Cardiac septum (tissue), 1 donor: Measurements from ENCODE around the gene LTN1. TPM values are rescaled to one million over a fixed set of nuclear protein-coding genes. Genes with fewer than 3 reads are reported as not detected.
A peak's percentile ranks its signal among the peaks of the same experiment; 100 is the strongest.
"Not testable (repeated sequence)": the region's sequence is repeated elsewhere in the genome, so short reads cannot be mapped to it uniquely, and the experiment has no call there.

Experiments
- DNase-seq: peaks from one replicate; pipeline ENCODE4 v3.0.0-alpha.2; 2020; ENCODE audit warnings: low spot score
- intact Hi-C: fragments of 100-400 bp; cut with DNase I; formaldehyde crosslinking; loops from one replicate; pipeline ENCODE4 v1.14.0; 2022
- total RNA-seq: library from RNA; stranded (reverse); fragmentation: NEBNext Ultra II Directional; extraction: Animal tissue kit (Norgen Biotek cat#: 25700); gene quantifications from one replicate; pipeline ENCODE4 v1.2.1, GENCODE V29; 2021
- donor health status: DM: no; HTN: no; CAD: no.

The LTN1 gene
- total RNA-seq, 1 donor from 2014 or later: 18.6 TPM

- DNase-seq: peak; percentile 98
- intact Hi-C loops: loop anchor here (2.0 kb wide), 2 partner anchors 16 to 70 kb away; partner anchors contain the start of genes CCT8 and RWDD2B
Measured at GRCh38 chr21:29002442-29003144, 9.9 kb upstream of the LTN1 start.

GRCh38 chr21:28993293-28993629 is 584 bp upstream of the LTN1 start:
- intact Hi-C loops: loop anchor here (2.0 kb wide), 1 partner anchor 32 kb away; the partner anchor contains the start of gene USP16
- DNase-seq: no peak

DNA sequence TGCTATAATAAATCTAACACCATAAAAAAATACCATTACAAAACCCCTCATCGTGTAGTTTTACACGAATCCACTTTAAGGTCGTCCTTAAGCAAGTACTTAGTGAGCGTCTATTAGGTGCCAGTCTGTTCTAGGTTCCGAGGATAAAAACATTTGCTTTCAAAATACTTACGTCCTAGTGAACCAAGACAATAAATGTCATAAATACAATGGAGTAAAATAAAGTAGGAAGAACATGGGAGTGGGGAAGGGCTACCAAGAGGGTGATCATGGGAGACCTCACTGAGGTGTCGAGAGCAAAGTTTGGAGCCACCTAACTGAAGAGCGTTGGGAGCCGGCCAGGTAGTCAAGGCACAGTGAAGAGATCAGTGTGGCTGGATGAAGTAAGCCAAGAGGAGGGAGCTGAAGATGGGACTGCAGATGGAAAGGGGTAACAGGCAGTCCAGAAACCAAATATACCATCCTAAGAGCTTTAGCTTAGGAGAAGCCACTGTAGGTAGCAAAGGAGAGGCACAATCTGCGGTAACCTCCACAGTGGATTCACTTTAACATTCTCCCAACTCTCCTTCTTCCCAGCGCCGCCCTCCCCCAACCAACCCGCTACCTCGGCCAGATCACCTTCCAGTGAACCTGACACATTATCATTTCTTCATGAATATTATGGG is 684 bp downstream of the LTN1 start:
- no peak for DNase-seq
- intact Hi-C loops: loop anchor here (2.0 kb wide), 1 partner anchor 33 kb away; the partner anchor contains the start of gene USP16

- intact Hi-C loops, DNase-seq: not testable (repeated sequence)
Measured at GRCh38 chr21:28988146-28988545, 4.5 kb downstream of the LTN1 start.

DNA sequence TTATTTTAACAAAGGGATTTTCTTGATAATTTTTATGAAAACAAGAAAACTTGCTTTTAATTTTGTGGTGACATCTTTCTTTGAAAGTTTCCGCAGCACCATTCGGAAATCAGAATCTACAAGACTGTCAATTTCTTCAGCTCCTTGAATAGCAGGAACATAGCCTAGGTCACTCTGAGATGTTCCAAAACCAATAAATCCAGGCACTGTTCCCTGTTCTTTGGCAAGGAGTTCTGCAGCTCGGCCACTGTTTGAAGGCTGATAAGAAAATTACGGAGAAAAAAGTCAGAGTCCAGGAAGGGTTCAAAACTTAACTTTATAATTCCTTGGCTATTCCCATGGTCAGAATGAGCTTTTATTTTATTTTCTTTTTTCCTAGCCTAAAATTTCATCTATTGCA is 6.0 kb downstream of the LTN1 start:
- intact Hi-C loops: no loop called here
- DNase-seq: no peak

DNA sequence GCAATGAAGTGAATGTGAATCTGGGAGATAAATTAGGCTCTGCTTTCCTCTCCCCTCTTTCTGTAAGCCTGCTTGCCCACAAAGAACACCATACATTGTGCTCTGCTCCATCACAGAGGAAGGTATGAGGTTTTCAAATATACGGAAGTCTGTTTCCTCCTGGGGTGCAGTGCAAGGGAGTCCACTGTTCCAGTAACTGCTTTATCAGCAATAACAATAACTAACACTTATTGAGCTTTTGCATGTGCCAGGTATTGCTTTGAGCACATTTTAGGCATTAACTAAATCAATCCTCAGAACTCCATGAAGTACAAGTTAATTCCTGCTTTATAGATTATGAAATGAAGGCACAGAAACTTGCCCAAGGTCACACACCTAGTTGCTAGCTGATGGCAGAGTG is 10.0 kb downstream of the LTN1 start:
- intact Hi-C loops: no loop called here
- no peak for DNase-seq

GRCh38 chr21:28979092-28979491 is 13.6 kb downstream of the LTN1 start:
- intact Hi-C loops: no loop called here
- DNase-seq: no peak

GRCh38 chr21:28975397-28975796 is 17.3 kb downstream of the LTN1 start:
- DNase-seq: no peak
- intact Hi-C loops: no loop called here

GRCh38 chr21:28974531-28975227 is 18.0 kb downstream of the LTN1 start:
- intact Hi-C loops: no loop called here
- no peak for DNase-seq

DNA sequence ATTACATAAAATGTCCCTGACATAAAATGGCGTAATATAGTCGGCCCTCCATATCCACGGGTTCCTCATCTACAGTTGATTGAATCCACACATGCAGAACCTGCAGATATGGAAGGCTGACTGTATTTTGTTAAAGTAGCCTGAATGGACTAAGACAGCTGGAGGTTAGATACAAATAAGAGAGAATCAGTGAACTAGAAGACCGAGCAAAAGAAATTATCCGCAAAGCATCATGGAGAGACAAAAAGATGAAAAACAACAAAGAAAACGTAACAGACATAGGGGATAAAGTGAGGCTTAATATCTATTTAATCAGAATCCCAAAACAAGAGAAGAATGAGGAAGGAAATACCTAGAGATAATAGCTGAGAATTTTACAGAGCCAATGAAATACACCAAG is 20.3 kb downstream of the LTN1 start:
- DNase-seq: no peak
- intact Hi-C loops: no loop called here

GRCh38 chr21:28971171-28971570 is 21.5 kb downstream of the LTN1 start:
- DNase-seq: no peak
- intact Hi-C loops: no loop called here

DNA sequence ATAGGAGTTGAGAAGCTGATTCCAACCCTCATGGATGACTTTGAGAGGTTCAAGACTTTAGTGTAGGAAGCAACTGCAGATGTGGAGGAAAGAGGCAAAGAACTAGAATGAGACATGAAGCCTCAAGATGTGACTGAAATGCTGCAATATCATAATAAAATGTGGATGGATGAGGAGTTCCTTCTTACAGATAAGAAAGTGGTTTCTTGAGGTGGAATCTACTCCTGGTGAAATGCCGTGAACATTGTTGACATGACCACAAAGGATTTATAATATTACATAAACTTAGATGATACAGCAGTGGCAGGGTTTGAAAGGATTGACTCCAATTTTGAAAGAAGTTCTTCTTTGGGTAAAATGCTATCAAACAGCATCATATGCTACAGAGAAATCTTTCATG is 28.8 kb downstream of the LTN1 start:
- DNase-seq: no peak
- intact Hi-C loops: no loop called here

- intact Hi-C loops: no loop called here
- DNase-seq: no peak
Measured at GRCh38 chr21:28962465-28962864, 30.2 kb downstream of the LTN1 start.

GRCh38 chr21:28961927-28962326 is 30.8 kb downstream of the LTN1 start:
- intact Hi-C loops: no loop called here
- no peak for DNase-seq

GRCh38 chr21:28960245-28960644 is 32.4 kb downstream of the LTN1 start:
- intact Hi-C loops: no loop called here
- no peak for DNase-seq

DNA sequence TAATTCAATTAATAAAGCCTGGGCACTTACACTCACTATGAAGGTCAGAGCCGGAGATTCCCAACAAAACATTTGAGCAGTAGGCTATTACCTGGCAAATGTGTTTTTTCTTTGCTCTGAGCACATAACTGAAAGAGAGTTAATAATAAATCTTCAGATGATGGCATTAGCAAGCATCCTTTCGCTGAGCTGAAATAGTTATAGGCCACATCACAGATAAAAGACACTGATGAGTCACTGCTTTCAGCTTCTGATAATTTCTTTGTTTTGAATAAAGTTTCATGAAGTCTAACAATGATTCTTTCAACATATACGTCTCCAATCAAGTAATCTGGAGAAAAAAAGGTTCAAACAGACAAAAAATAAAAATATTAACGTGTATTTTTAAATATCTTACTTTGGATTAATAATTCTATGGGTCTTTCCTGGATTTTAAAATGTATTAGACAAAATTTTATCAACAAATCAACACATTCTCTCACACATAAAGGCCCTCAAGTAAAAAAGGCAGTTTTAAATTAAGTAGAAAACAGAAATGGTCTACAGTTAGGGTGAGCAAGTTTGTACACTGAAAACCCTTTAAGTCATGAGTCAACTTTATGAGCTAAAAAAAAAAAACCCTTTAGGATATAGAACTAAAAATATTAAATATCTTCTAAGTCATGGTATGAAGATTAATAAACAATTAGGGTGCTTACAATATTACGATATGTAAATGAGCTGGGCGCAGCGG is 33.1 kb downstream of the LTN1 start:
- DNase-seq: no peak
- intact Hi-C loops: no loop called here

GRCh38 chr21:28953247-28953646 is 39.4 kb downstream of the LTN1 start:
- DNase-seq: no peak
- intact Hi-C loops: no loop called here

DNA sequence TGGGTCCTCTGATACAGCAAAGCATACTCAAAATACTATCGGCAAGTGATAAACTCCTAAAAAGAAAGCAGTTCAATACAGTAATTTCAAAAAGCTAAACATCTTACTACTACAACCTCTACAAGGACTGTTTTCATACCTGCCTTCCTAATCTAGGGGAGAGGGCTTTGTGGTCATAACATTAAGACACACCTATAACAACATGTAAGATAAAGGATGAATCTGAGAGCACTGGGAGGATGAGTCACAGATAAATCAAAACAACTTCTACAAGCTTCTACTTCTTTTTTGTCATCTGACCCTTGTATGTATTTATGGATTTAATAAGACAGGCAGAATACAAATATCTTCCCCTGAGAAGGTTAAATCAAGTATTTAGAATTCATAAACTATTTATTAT is 40.0 kb downstream of the LTN1 start:
- intact Hi-C loops: no loop called here
- DNase-seq: no peak

- no peak for DNase-seq
- intact Hi-C loops: no loop called here
Measured at GRCh38 chr21:28949318-28949717, 43.4 kb downstream of the LTN1 start.

DNA sequence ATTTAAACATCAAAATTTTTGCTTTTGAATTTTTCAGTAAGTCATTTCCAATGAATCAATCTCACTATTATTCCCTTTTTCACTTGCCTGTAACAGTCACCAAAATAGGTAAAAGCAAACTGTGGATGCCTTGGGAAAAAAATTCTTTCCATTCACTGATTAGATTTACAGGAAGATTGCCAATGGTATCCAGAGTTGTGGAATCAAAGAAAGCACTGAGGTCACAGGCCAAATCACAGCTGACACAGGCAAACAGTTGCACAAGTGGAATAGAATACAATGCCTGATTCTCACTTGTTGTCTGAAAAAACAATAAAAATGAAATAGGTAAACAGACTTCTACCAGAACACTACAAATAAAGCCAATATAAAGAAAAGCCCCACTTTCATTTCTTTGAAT is 48.4 kb downstream of the LTN1 start:
- DNase-seq: no peak
- intact Hi-C loops: no loop called here
